Activated CD8-positive, alpha-beta memory T cell treated with anti-CD3 and anti-CD28 coated beads for 4 hours (primary cell): ENCODE data around the gene TMEM214.
A peak's percentile ranks its signal among the peaks of the same experiment; 100 is the strongest.

ENCODE experiments used
- DNase-seq, 2 donors: peaks; one replicate each; pipeline ENCODE4 v3.0.0-alpha.2; 2020; ENCODE audit warnings: low read depth in 2 of 2

Gene TMEM214

GRCh38 chr2:27032495-27033252 is at the start of gene TMEM214:
TMEM214 (plus strand) TSS chr2:27032965; CDS start chr2:27033016, 51 bp downstream.
- peak; percentile 52 to 57 for DNase-seq

GRCh38 chr2:26983746-26984145 is 49.0 kb upstream of the TMEM214 start:
- DNase-seq: no peak

GRCh38 chr2:26985807-26986206 is 47.0 kb upstream of the TMEM214 start:
- no peak for DNase-seq

GRCh38 chr2:26986576-26986975 is 46.2 kb upstream of the TMEM214 start:
- no peak for DNase-seq

- DNase-seq: no peak
These were observed 44.5 kb upstream of the TMEM214 start for GRCh38 chr2:26988058-26988860.

GRCh38 chr2:26989156-26989555 is 43.6 kb upstream of the TMEM214 start:
- DNase-seq: no peak

GRCh38 chr2:26991717-26992116 is 41.0 kb upstream of the TMEM214 start:
- no peak for DNase-seq

- DNase-seq: no peak
These were observed 39.0 kb upstream of the TMEM214 start for GRCh38 chr2:26993768-26994167.

- DNase-seq: no peak
These were observed 37.8 kb upstream of the TMEM214 start for GRCh38 chr2:26994983-26995382.

- no peak for DNase-seq
These were observed 35.4 kb upstream of the TMEM214 start for GRCh38 chr2:26997394-26997793.

GRCh38 chr2:26998323-26998722 is 34.4 kb upstream of the TMEM214 start:
- DNase-seq: no peak

GRCh38 chr2:27000228-27000627 is 32.5 kb upstream of the TMEM214 start:
- no peak for DNase-seq

GRCh38 chr2:27000995-27001394 is 31.8 kb upstream of the TMEM214 start:
- no peak for DNase-seq

- no peak for DNase-seq
These were observed 30.8 kb upstream of the TMEM214 start for GRCh38 chr2:27001950-27002349.

- DNase-seq: no peak
These were observed 29.8 kb upstream of the TMEM214 start for GRCh38 chr2:27003007-27003406.

- no peak for DNase-seq
These were observed 28.9 kb upstream of the TMEM214 start for GRCh38 chr2:27003857-27004256.

- DNase-seq: no peak
These were observed 26.0 kb upstream of the TMEM214 start for GRCh38 chr2:27006602-27007415.

- DNase-seq: no peak
These were observed 25.1 kb upstream of the TMEM214 start for GRCh38 chr2:27007416-27008374.

GRCh38 chr2:27008678-27009077 is 24.1 kb upstream of the TMEM214 start:
- DNase-seq: no peak

GRCh38 chr2:27009083-27009482 is 23.7 kb upstream of the TMEM214 start:
- DNase-seq: no peak

GRCh38 chr2:27009716-27010115 is 23.0 kb upstream of the TMEM214 start:
- no peak for DNase-seq
